NCI-H128 (cell line): ENCODE data around the gene BLNK.

Experiments used
- DNase-seq: peaks from one replicate; lab custom pipeline; 2025; ENCODE audit not compliant: unreplicated experiment; lab: John Stamatoyannopoulos, UW

Gene BLNK

DNA sequence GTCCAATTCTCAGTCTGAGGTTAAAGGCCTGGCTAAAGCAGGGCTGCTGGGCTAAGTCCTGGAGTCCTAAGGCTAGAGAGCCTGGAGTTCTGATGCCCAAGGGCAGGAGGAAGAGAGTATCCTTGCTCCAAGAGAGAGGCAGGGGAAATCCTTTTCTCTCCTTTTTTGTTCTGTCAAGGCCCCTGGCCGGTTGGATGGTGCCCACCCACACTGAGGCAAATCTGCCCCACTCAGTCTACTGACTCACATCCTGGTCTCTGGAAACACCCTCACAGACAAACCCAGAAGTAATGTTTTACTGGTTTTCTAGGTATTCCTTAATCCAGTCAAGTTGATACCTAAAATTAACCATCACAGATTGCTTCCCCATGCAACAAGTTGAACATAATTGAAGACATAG, 118.3 kb downstream of the BLNK start:
- DNase-seq, result no peak

DNA sequence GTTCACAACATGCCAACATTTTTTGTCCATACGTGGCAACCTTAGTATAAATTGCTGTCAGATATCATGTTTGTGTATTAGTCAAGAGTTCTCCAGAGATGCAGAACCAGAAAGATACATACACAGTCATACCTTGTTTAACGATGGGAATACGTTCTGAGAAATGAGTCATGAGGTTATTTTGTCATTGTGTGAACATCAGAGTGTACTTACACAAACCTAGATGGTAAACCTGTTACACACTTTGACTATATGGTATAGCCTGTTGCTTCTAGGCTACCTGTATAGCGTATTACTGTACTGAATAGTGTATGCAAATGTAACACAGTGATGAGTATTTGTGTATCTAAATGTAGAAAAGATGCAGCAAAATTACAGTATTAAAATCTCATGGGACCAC, 118.9 kb downstream of the BLNK start:
- DNase-seq, result no peak
